HG02763 (cell line): ENCODE data around the gene NPIPA8.
"Not testable (repeated sequence)": the region's sequence is repeated elsewhere in the genome, so short reads cannot be mapped to it uniquely, and the experiment has no call there.

ENCODE experiments used
- ATAC-seq: cut with Tn5 transposase; IDR thresholded peaks from one replicate; pipeline ENCODE4 v1.9.1; 2021; ENCODE audit warnings: mild to moderate bottlenecking, moderate library complexity; ENCODE audit not compliant: unreplicated experiment

The NPIPA8 gene

GRCh38 chr16:18336636-18337035, at the start of gene NPIPA8:
NPIPA8 (minus strand) TSS chr16:18336736; CDS start chr16:18332662, 4,074 bp downstream.
- ATAC-seq = not testable (repeated sequence)

DNA sequence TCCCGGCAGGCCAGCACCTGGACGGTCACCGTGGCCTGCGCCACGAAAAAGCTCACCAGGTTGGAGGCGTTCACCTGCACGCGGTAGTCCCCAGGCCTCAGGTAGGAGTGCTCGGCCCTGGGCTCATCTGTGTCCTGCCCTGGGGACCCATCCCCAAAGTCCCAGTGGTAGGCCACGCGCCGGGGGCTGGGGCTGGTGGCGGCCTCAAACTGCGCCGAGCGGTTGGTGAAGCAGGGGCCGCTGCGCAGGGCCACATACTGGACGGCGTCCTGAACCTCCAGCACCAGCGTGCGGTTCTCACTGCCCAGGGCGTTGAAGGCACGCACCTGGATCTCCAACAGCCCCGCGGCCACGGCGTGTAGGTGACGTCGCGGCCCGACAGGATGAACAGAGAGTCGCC, 48.7 kb upstream of the NPIPA8 start:
- ATAC-seq = not testable (repeated sequence)

DNA sequence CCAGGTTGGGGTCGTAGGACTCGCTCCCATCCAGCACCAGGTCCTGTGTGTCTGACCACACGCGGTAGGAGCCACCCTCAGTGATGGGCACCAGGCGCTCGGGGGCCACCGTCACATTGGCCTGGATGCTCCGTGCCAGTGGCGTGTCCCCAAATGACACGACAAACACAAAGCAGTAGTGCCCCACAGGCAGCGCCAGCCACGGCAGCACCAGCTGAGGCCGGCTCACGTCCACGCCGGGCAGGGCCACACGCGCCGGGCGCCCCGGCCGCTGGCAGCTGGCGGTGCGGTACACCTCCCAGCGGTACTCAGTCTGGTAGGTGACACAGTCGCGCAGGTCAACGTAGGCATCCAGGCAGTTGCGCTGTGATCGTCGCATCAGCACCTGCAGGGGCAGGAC, 48.3 kb upstream of the NPIPA8 start:
- not testable (repeated sequence) for ATAC-seq

- not testable (repeated sequence) for ATAC-seq
Measured at GRCh38 chr16:18384098-18384636, 47.6 kb upstream of the NPIPA8 start.

DNA sequence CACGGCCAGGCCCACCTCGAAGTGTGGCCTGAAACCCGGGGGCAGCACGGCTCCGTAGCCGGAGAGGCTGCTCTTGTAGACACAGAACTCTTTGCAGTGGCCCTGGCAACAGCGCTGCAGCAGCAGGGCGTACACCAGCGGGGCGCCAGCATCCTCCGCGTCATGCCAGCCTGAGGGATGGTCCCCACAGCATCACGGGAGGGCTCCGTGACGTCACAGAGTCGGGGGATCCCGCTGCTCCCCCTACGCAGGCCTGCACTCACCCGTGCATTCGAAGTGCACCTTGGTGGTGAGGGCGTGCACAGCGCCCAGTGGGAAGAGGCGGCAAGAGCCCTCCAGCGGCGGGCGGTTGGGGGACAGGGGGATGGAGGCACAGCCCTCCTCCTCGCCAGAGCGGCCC, 46.2 kb upstream of the NPIPA8 start:
- not testable (repeated sequence) for ATAC-seq

- ATAC-seq = not testable (repeated sequence)
Measured at GRCh38 chr16:18347742-18348141, 11.2 kb upstream of the NPIPA8 start.

- not testable (repeated sequence) for ATAC-seq
Measured at GRCh38 chr16:18346993-18347392, 10.5 kb upstream of the NPIPA8 start.

DNA sequence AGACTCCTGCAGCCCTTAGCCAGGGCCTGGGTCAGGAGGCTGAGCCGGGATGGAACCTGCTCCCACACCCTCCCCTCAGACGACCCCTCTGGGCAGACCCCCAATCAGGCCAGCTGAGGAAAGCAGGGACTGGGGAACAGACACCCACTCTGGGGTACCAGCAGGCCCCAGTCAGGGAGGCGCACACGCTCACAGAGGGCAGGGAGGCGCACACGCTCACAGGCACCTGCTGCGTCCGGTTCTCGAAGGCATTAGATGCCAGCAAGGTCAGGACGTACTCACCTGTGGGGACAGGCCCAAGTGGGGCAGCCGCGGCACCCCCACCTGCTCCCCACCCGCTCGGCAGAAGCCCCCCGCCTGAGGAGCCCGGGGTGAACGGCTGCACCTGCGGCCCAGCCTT, 8.1 kb upstream of the NPIPA8 start:
- not testable (repeated sequence) for ATAC-seq

DNA sequence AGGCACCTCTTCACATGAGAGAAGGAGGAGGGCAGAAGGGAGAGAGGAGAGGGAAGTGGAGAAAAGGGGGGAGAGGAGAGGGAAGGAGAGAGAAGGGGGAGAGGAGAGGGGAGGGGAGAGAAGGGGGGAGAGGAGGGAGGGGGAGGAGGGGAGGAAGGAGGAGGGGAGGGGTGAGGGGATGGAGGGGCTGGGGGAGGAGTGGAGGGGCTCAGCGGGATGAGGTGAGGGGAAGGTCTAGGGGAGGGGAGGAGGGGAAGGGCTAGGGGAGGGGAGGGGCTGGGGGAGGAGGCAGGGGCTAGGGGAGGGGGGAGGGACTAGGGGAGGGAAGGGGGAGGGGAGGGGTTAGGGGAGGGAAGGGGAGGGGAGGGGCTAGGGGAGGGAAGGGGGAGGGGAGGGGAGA, 5.5 kb upstream of the NPIPA8 start:
- ATAC-seq = not testable (repeated sequence)

DNA sequence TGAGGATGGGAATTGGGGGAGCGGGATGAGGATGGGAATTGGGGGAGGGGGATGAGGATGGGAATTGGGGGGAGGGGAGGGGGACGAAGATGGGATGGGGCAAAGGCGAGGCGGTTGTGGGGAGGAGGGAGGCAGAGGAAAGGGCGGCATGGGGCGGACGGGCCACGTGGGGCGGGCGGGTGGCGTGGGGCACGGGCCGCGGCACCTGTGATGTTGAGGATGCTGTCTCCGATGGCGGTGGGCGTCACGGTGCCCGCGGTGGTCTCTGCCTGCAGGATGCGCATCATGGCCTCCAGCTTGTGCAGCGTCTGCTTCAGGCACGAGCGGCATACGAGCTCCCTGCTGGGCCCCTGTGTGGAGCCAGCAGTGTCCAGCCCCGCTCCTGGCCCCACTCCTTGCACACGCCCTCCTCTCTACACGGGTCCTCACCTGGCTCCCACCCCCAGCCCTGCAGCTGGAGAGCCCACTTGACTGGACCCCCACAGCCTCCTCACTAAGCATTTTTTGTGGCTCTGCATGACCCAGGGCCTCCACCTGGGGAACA, 5.0 kb upstream of the NPIPA8 start:
- ATAC-seq = not testable (repeated sequence)

GRCh38 chr16:18339210-18339609, 2.7 kb upstream of the NPIPA8 start:
- not testable (repeated sequence) for ATAC-seq

- not testable (repeated sequence) for ATAC-seq
Measured at GRCh38 chr16:18311811-18312210, 24.7 kb downstream of the NPIPA8 start.

DNA sequence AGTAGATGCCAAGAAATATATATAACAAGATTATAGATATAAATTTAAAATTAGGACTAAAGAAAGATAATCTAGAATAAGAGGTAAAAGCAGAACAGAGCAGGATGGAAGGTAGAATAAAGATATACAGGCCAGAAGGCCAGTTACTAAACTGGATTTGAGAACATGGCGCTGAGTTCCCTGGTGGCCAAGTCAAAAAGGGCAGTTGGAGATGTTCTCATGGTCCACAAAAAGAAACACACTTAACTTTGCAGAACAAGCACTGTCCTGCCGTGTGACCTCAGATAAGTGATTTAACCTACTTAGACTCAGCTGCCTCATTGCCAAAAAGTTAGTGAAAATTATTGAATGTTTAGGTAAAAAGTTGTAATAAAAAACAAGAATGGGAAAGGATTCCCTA, 27.4 kb downstream of the NPIPA8 start:
- ATAC-seq = not testable (repeated sequence)

GRCh38 chr16:18307241-18307640, 29.3 kb downstream of the NPIPA8 start:
- not testable (repeated sequence) for ATAC-seq

- not testable (repeated sequence) for ATAC-seq
Measured at GRCh38 chr16:18306066-18306465, 30.5 kb downstream of the NPIPA8 start.

- not testable (repeated sequence) for ATAC-seq
Measured at GRCh38 chr16:18303059-18303706, 33.4 kb downstream of the NPIPA8 start.

DNA sequence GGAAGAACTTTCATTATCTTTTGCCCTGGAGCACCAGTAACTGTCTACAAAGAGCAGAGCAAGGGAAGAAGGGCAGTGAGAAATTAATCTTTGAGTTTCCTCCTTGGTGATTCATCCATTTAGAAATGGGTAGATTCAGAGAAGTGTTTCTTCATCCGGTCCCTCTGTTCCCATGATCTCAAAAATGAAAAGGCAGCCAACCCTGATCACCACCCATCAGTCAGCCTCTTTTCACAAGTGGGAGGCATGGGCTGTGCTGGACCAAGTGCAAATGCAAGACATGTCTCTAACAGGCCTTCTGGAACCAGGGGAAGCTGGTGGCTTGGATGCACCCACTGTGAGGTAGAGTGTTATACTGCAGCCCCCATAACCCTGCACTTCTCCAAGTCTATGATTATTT, 38.8 kb downstream of the NPIPA8 start:
- not testable (repeated sequence) for ATAC-seq

GRCh38 chr16:18296931-18297330, 39.6 kb downstream of the NPIPA8 start:
- ATAC-seq = not testable (repeated sequence)

DNA sequence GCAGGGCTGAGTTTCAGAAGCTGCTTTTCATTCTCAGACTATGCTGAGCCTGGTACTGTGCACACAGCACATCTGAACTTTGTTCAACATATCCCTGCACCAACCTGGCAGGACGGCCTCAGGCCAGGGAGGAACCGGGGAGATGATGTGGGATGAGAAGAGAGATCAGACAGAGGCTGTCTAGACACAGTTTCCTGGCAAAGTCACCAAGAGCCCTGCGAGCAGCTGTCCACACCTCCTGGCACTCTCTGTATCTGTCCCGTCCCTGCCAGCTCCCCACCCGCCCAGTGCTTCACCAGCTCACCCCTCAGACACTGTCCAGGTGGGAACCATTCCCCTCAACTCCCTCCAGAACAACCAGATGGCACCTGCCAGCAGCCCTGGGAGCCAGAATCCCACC, 42.2 kb downstream of the NPIPA8 start:
- not testable (repeated sequence) for ATAC-seq

DNA sequence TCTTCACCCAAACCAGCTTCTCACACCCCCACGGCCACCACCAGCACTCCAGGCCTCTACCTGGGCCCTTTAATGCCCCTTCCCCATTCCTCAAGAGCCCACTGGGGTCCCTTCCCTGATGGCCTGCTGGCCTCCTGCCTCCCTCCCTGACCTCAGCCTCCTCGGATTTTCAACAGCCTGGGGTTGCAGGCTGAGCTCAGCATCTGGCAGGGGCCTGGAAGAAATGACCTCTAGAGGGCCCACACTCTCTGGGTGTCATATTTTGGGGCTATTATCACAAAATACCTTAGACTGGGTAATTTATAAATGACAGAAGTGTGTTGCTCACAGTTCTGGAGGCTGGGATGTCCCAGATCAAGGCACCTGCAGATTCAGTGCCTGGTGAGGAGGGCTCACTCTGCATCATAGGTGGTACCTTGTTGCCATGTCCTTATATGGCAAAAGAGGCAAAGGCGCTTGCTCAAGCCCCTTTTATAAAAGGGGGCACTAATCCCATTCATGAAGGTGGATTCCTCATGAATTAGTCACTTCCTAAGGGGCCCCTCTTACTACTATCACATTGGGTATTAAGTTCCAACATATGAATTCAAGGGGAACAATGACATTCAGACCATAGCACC, 43.1 kb downstream of the NPIPA8 start:
- not testable (repeated sequence) for ATAC-seq

- ATAC-seq = not testable (repeated sequence)
Measured at GRCh38 chr16:18290959-18291358, 45.6 kb downstream of the NPIPA8 start.

GRCh38 chr16:18286342-18286741, 50.2 kb downstream of the NPIPA8 start:
- ATAC-seq = not testable (repeated sequence)
